ENCODE data around the gene TIMM13.

TIMM13 gene

DNA sequence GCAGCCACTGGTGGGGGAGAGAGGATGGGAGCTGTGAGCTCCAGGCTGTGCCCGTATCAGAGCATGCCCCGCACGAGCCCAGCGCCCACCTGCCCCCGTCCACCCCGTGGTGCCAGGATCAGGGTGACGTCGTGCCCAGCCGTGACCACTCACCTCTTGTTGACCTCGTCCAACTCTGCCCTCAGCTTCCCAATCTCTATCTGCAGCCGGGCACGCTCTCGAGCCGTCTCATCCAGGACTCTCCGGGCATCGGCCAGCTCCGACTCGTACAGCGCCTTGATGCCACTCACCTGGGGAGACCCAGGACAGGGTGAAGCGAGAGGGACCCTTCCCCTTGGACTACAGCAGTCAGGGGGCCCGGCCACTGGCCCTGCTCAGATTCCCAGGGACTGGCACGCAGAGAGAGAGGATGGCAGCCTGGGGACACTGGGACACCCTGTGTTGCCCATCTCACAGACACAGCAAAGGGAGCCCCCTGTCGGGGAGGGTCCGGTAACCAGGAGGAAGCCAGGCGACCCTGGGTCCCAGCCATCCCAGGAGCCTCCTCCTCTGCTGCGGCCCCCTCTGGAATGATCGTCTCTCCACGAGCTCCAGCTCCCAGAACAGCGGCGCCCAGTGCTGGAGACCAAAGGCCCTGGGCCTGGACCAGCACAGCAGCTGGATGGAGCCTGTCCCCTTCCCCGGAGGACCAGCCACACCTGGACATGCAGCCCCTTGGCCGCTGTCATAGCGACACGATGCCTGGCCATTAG, 17.0 kb upstream of the TIMM13 start:
- TF ChIP-seq, protein P1, sequence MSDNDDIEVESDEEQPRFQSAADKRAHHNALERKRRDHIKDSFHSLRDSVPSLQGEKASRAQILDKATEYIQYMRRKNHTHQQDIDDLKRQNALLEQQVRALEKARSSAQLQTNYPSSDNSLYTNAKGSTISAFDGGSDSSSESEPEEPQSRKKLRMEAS (IDR thresholded peaks at IDR 0.05): no peak
- no peak for TF ChIP-seq TAF1 (IDR thresholded peaks at IDR 0.05; ENCODE audit: low read depth)
- TF ChIP-seq YY1 (IDR thresholded peaks at IDR 0.05; ENCODE audit: low read depth): no peak
- TF ChIP-seq, protein P2, sequence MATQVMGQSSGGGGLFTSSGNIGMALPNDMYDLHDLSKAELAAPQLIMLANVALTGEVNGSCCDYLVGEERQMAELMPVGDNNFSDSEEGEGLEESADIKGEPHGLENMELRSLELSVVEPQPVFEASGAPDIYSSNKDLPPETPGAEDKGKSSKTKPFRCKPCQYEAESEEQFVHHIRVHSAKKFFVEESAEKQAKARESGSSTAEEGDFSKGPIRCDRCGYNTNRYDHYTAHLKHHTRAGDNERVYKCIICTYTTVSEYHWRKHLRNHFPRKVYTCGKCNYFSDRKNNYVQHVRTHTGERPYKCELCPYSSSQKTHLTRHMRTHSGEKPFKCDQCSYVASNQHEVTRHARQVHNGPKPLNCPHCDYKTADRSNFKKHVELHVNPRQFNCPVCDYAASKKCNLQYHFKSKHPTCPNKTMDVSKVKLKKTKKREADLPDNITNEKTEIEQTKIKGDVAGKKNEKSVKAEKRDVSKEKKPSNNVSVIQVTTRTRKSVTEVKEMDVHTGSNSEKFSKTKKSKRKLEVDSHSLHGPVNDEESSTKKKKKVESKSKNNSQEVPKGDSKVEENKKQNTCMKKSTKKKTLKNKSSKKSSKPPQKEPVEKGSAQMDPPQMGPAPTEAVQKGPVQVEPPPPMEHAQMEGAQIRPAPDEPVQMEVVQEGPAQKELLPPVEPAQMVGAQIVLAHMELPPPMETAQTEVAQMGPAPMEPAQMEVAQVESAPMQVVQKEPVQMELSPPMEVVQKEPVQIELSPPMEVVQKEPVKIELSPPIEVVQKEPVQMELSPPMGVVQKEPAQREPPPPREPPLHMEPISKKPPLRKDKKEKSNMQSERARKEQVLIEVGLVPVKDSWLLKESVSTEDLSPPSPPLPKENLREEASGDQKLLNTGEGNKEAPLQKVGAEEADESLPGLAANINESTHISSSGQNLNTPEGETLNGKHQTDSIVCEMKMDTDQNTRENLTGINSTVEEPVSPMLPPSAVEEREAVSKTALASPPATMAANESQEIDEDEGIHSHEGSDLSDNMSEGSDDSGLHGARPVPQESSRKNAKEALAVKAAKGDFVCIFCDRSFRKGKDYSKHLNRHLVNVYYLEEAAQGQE (IDR thresholded peaks at IDR 0.05; ENCODE audit: low read depth): no peak
- TF ChIP-seq CREB1 (IDR thresholded peaks at IDR 0.05; ENCODE audit: low read depth): no peak
- no peak for TF ChIP-seq ZBTB7A (IDR thresholded peaks at IDR 0.05; ENCODE audit: low read depth)
- no peak for TF ChIP-seq FOXM1 (IDR thresholded peaks at IDR 0.05; ENCODE audit: borderline replicate concordance, low read depth)
- TF ChIP-seq, protein P3, sequence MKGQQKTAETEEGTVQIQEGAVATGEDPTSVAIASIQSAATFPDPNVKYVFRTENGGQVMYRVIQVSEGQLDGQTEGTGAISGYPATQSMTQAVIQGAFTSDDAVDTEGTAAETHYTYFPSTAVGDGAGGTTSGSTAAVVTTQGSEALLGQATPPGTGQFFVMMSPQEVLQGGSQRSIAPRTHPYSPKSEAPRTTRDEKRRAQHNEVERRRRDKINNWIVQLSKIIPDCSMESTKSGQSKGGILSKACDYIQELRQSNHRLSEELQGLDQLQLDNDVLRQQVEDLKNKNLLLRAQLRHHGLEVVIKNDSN (IDR thresholded peaks at IDR 0.05): no peak
- TF ChIP-seq RAD21 (IDR thresholded peaks at IDR 0.05; ENCODE audit: low read depth): no peak
- no peak for TF ChIP-seq TCF12 (IDR thresholded peaks at IDR 0.05; ENCODE audit: low read depth)
- no peak for TF ChIP-seq EGR1 (IDR thresholded peaks at IDR 0.05)
- TF ChIP-seq NFIC (IDR thresholded peaks at IDR 0.05): no peak

DNA sequence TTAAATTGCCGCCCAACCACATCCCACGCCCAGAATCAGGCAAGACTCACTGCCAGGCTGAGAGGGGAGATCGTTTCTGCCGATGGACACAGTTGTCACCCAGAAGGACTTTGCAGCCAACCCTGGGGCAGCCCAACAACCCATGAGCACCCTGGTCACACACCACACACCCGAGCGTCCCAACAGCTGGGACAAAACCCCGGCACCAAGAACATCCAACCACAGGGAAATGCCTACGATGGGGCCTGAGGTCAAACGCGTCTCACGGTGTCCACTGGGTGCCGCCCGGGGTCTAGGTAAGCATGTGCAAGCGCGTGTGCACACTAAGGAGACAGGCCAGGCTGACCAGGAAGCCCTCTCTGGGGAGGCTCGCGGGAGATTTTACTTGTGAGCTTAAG, 16.4 kb upstream of the TIMM13 start:
- no peak for TF ChIP-seq EGR1 (IDR thresholded peaks at IDR 0.05)
- TF ChIP-seq, protein P2 (IDR thresholded peaks at IDR 0.05; ENCODE audit: low read depth): no peak
- TF ChIP-seq EP300 (IDR thresholded peaks at IDR 0.05; ENCODE audit: borderline replicate concordance): no peak
- TF ChIP-seq FOXM1 (IDR thresholded peaks at IDR 0.05; ENCODE audit: borderline replicate concordance, low read depth): no peak
- TF ChIP-seq TEAD4 (IDR thresholded peaks at IDR 0.05): no peak
- TF ChIP-seq YY1 (IDR thresholded peaks at IDR 0.05; ENCODE audit: low read depth): no peak
- TF ChIP-seq NFIC (IDR thresholded peaks at IDR 0.05): no peak
- no peak for TF ChIP-seq CREB1 (IDR thresholded peaks at IDR 0.05; ENCODE audit: low read depth)
- TF ChIP-seq TAF1 (IDR thresholded peaks at IDR 0.05; ENCODE audit: low read depth): no peak
- no peak for TF ChIP-seq ZBTB7A (IDR thresholded peaks at IDR 0.05; ENCODE audit: low read depth)
- TF ChIP-seq RAD21 (IDR thresholded peaks at IDR 0.05; ENCODE audit: low read depth): no peak
- TF ChIP-seq TCF12 (IDR thresholded peaks at IDR 0.05; ENCODE audit: low read depth): no peak
- TF ChIP-seq, protein P1 (IDR thresholded peaks at IDR 0.05): no peak
- TF ChIP-seq, protein P3 (IDR thresholded peaks at IDR 0.05): no peak
- no peak for TF ChIP-seq CEBPB (IDR thresholded peaks at IDR 0.05)

DNA sequence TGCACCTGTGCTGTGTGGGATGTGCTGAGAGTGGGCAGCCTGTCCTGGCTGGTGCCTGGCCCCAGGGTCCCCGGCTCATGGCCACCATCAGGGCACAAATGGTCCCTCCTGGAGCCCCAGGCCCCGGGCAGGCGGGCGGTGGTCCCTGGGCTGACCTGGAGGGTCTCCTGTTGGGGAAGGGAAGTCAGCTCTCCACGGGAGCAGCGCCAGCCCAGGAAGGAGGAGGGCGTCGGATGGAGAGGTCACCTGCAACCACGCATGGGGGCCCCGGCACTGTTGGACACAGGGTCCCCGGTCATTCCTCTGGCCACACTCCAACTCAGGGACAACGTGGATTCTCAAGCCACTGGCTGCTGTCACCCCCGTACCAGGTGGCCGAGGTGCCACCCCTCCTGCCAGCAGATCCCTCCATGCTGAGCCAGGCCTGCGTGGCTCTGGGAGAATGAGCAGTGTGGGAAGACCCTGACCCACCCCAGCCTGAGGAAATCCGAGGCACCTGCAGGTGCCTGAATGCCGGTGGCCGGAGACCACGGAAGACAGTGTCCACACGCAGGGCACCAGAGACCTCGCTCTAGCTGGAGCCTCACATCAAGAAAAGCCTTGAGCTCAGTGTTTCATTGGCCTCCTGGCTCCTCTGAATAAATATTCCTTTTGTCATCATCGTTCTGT, 15.9 kb upstream of the TIMM13 start:
- TF ChIP-seq EGR1 (IDR thresholded peaks at IDR 0.05): no peak
- no peak for TF ChIP-seq EP300 (IDR thresholded peaks at IDR 0.05; ENCODE audit: borderline replicate concordance)
- TF ChIP-seq RAD21 (IDR thresholded peaks at IDR 0.05; ENCODE audit: low read depth): no peak
- TF ChIP-seq CEBPB (IDR thresholded peaks at IDR 0.05): no peak
- no peak for TF ChIP-seq ZBTB7A (IDR thresholded peaks at IDR 0.05; ENCODE audit: low read depth)
- no peak for TF ChIP-seq NFIC (IDR thresholded peaks at IDR 0.05)
- TF ChIP-seq, protein P1 (IDR thresholded peaks at IDR 0.05): no peak
- TF ChIP-seq TCF12 (IDR thresholded peaks at IDR 0.05; ENCODE audit: low read depth): no peak
- no peak for TF ChIP-seq CREB1 (IDR thresholded peaks at IDR 0.05; ENCODE audit: low read depth)
- no peak for TF ChIP-seq YY1 (IDR thresholded peaks at IDR 0.05; ENCODE audit: low read depth)
- TF ChIP-seq TEAD4 (IDR thresholded peaks at IDR 0.05): no peak
- TF ChIP-seq TAF1 (IDR thresholded peaks at IDR 0.05; ENCODE audit: low read depth): no peak
- TF ChIP-seq, protein P3 (IDR thresholded peaks at IDR 0.05): no peak
- TF ChIP-seq, protein P2 (IDR thresholded peaks at IDR 0.05; ENCODE audit: low read depth): no peak
- no peak for TF ChIP-seq FOXM1 (IDR thresholded peaks at IDR 0.05; ENCODE audit: borderline replicate concordance, low read depth)
